A549 treated with DMSO at 1 μM for 4 hours (cell line): ENCODE measurements around the gene MMAB. TPM values are rescaled to one million over a fixed set of nuclear protein-coding genes. Genes with fewer than 3 reads are reported as not detected.

Experiments used
- total RNA-seq: library from RNA; stranded (reverse); fragments of 200-300 nt; extraction: Qiagen RNA extraction; gene quantifications from 5 replicates; pipeline ENCODE4 v1.2.3, GENCODE V29; 2022; ENCODE audit warnings: low read depth

Gene MMAB
- total RNA-seq, result 26.4 to 32.5 TPM (median 27.9 TPM) in 5 replicates

GRCh38 chr12:109573029-109573913, at the start of gene MMAB, which contains the start of gene MVK:
TSS of gene MMAB (minus strand) at chr12:109573504. CDS start at chr12:109573480, 24 bp downstream.
TSS of gene MVK (plus strand) at chr12:109573794. CDS start at chr12:109574823, 1,029 bp downstream.

Other genes starting within 250 kb of the MMAB start
- not detected in 5 replicates for gene MYO1H, start 225.6 kb downstream of the MMAB start, total RNA-seq
- gene KCTD10, start 96.2 kb downstream of the MMAB start, total RNA-seq, result 38.7 to 55.9 TPM (median 42.7 TPM) in 5 replicates
- gene UBE3B, start 95.9 kb downstream of the MMAB start, total RNA-seq, result 10.5 to 15.9 TPM (median 15.3 TPM) in 5 replicates
- gene MVK, start 290 bp upstream of the MMAB start, total RNA-seq, result 5.6 to 8.9 TPM (median 8.5 TPM) in 5 replicates
- 3.9 to 7.6 TPM (median 6.5 TPM) in 5 replicates for gene FAM222A, start 140.3 kb upstream of the MMAB start, total RNA-seq